ENCODE results near the gene UBFD1.

- TF ChIP-seq CTCF (IDR thresholded peaks at IDR 0.05) = no peak
- no peak for TF ChIP-seq POLR2A (IDR thresholded peaks at IDR 0.05)
Measured at GRCh38 chr16:23518435-23518891, 39.1 kb upstream of the UBFD1 start.
